Neural cell (in vitro differentiated cells): ENCODE results near the gene SF3B6. TPM values are rescaled to one million over a fixed set of nuclear protein-coding genes. Genes with fewer than 3 reads are reported as not detected.

ENCODE experiments used
- H2AFZ ChIP-seq: fragments of 200-600, 300-800 bp; sonication (generic), shearing (Covaris generic); 2 replicates; pipeline ENCODE4 v1.6.0; 2014; ENCODE audit warnings: low read depth, mild to moderate bottlenecking, antibody characterized with exemption, low read length, moderate library complexity
- H3F3A ChIP-seq: fragments of 200-600 bp; shearing (Covaris generic); 2 replicates; pipeline ENCODE4 v1.6.1; 2016; ENCODE audit warnings: mild to moderate bottlenecking, moderate library complexity, mixed read lengths, antibody characterized with exemption, low read length; ENCODE audit not compliant: insufficient read depth, poor library complexity, severe bottlenecking
- H3K27ac ChIP-seq: fragments of 200-600, 300-800 bp; sonication (generic), shearing (Covaris generic); 2 replicates; pipeline ENCODE4 v1.5.1; 2014; ENCODE audit warnings: mild to moderate bottlenecking, low read length, moderate library complexity
- H3K27me3 ChIP-seq: fragments of 300-800, 200-600 bp; sonication (generic), shearing (Covaris generic); 2 replicates; pipeline ENCODE4 v1.6.0; 2014; ENCODE audit warnings: mild to moderate bottlenecking, low read depth, low read length, moderate library complexity; ENCODE audit not compliant: insufficient read depth
- H3K36me3 ChIP-seq: fragments of 300-800, 200-600 bp; sonication (generic), shearing (Covaris generic); 2 replicates; pipeline ENCODE4 v1.5.1; 2014; ENCODE audit warnings: mild to moderate bottlenecking, antibody characterized with exemption, low read length, moderate library complexity; ENCODE audit not compliant: insufficient read depth
- H3K4me2 ChIP-seq: fragments of 300-800, 200-600 bp; sonication (generic), shearing (Covaris generic); 2 replicates; pipeline ENCODE4 v1.6.0; 2014; ENCODE audit warnings: mild to moderate bottlenecking, low read length
- H3K4me3 ChIP-seq: fragments of 300-800, 200-600 bp; sonication (generic), shearing (Covaris generic); 2 replicates; pipeline ENCODE4 v1.5.1; 2014; ENCODE audit warnings: mild to moderate bottlenecking, low read length, moderate library complexity
- H3K79me2 ChIP-seq: fragments of 200-600 bp; shearing (Covaris generic); replicated peaks from 2 replicates; pipeline ENCODE4 v1.6.0; 2014; ENCODE audit warnings: mild to moderate bottlenecking, low read length, moderate library complexity; ENCODE audit not compliant: insufficient read depth
- H3K9ac ChIP-seq: fragments of 300-800, 200-600 bp; sonication (generic), shearing (Covaris generic); 2 replicates; pipeline ENCODE4 v1.6.1; 2016; ENCODE audit warnings: mild to moderate bottlenecking, low read length, mixed read lengths
- H3K9me2 ChIP-seq: fragments of 200-600 bp; shearing (Covaris generic); 2 replicates; pipeline ENCODE4 v1.6.1; 2016; ENCODE audit warnings: mild to moderate bottlenecking, low read length, mixed read lengths; ENCODE audit not compliant: insufficient read depth
- H3K9me3 ChIP-seq: fragments of 200-600, 300-800 bp; sonication (generic), shearing (Covaris generic); 2 replicates; pipeline ENCODE4 v1.6.1; 2016; ENCODE audit warnings: mild to moderate bottlenecking, mixed run types, low read length, moderate library complexity, mixed read lengths
- H4K20me1 ChIP-seq: fragments of 200-600 bp; shearing (Covaris generic); 2 replicates; pipeline ENCODE4 v1.6.1; 2016; ENCODE audit warnings: mild to moderate bottlenecking, mixed run types; ENCODE audit not compliant: insufficient read depth
- CTCF ChIP-seq: fragments of 450-650 bp; IDR thresholded peaks from 2 replicates; pipeline ENCODE4 v1.5.1; 2014; ENCODE audit warnings: antibody characterized with exemption, mild to moderate bottlenecking, moderate library complexity; ENCODE audit not compliant: poor library complexity, severe bottlenecking
- EP300 ChIP-seq: fragments of 450-650 bp; conservative IDR thresholded peaks from 2 replicates; pipeline ENCODE4 v1.6.1; 2014; ENCODE audit warnings: antibody characterized with exemption, mild to moderate bottlenecking, moderate library complexity; ENCODE audit not compliant: poor library complexity, severe bottlenecking
- EZH2 ChIP-seq: fragments of 200-600, 300-800 bp; shearing (Covaris generic), sonication (generic); IDR thresholded peaks from 2 replicates; pipeline ENCODE4 v1.6.1; 2014; ENCODE audit warnings: antibody characterized with exemption, low read length, borderline replicate concordance, mild to moderate bottlenecking; ENCODE audit not compliant: insufficient read depth, poor library complexity, severe bottlenecking
- MXI1 ChIP-seq: fragments of 450-650 bp; conservative IDR thresholded peaks from 2 replicates; pipeline ENCODE4 v1.6.1; 2014; ENCODE audit warnings: antibody characterized with exemption, mild to moderate bottlenecking; ENCODE audit not compliant: poor library complexity, severe bottlenecking
- POLR2AphosphoS5 ChIP-seq: IDR thresholded peaks from 2 replicates; pipeline ENCODE4 v1.6.1; 2012
- RAD21 ChIP-seq: fragments of 450-650 bp; conservative IDR thresholded peaks from 2 replicates; pipeline ENCODE4 v1.6.1; 2014; ENCODE audit warnings: antibody characterized with exemption, mild to moderate bottlenecking, moderate library complexity
- REST ChIP-seq: IDR thresholded peaks from 2 replicates; pipeline ENCODE4 v1.6.1; 2012; ENCODE audit warnings: borderline replicate concordance
- SMC3 ChIP-seq: fragments of 450-650 bp; conservative IDR thresholded peaks from 2 replicates; pipeline ENCODE4 v1.6.1; 2014; ENCODE audit warnings: antibody characterized with exemption, mild to moderate bottlenecking, moderate library complexity; ENCODE audit not compliant: poor library complexity
- TAF1 ChIP-seq: IDR thresholded peaks from 2 replicates; pipeline ENCODE4 v1.6.1; 2012; ENCODE audit warnings: low read depth
- polyA plus RNA-seq: library from polyadenylated mRNA; depleted of rRNA; stranded (reverse); fragments of >200 nt; gene quantifications from 2 replicates; pipeline ENCODE4 v1.2.3, GENCODE V29; 2014

The SF3B6 gene
- polyA plus RNA-seq, 1 donor from 2014 or later: 442 TPM

GRCh38 chr2:24085200-24085489 lies 9.0 kb upstream of the SF3B6 start:
- no peak overlapping the region for H3K9ac ChIP-seq
- H3K9me2 ChIP-seq: no peaks in the 10 kb centered on the region
- no peaks in the 10 kb centered on the region for H3F3A ChIP-seq
- no peak overlapping the region for H3K4me2 ChIP-seq
- peak overlapping the region; percentile 56 for H3K4me3 ChIP-seq
- H2AFZ ChIP-seq: no peak overlapping the region
- no peak overlapping the region for H3K27ac ChIP-seq
- no peaks in the 10 kb centered on the region for H3K36me3 ChIP-seq
- H3K9me3 ChIP-seq: no peaks in the 10 kb centered on the region
- no peaks in the 10 kb centered on the region for H4K20me1 ChIP-seq
- no peaks in the 10 kb centered on the region for H3K27me3 ChIP-seq
- TF ChIP-seq EZH2 (no peak), SMC3 (no peak), MXI1 (no peak), POLR2AphosphoS5 (no peak), RAD21 (no peak), TAF1 (no peak), REST (no peak), CTCF (no peak), EP300 (no peak)
- no peaks in the 10 kb centered on the region for H3K79me2 ChIP-seq

GRCh38 chr2:24084386-24085199 lies 8.5 kb upstream of the SF3B6 start, which contains the start of gene TP53I3:
TSS of gene TP53I3 (minus strand) at chr2:24084834. CDS start at chr2:24084326, 508 bp downstream.
- H3K27ac ChIP-seq: no peak within 1 kb of the TSS
- peak within 1 kb of the TSS; percentile 33 for H2AFZ ChIP-seq
- H3K9ac ChIP-seq: peak within 1 kb of the TSS; percentile 44
- no peaks in the 10 kb centered on the region for H3K9me3 ChIP-seq
- H3K9me2 ChIP-seq: no peaks in the 10 kb centered on the region
- no peaks in the 10 kb centered on the region for H3K36me3 ChIP-seq
- TF ChIP-seq REST (no peak), TAF1 (no peak), SMC3 (peak; percentile 75), RAD21 (peak; percentile 69), EP300 (no peak), POLR2AphosphoS5 (no peak), EZH2 (no peak), CTCF (peak; percentile 87), MXI1 (peak; percentile 36)
- H4K20me1 ChIP-seq: no peaks in the 10 kb centered on the region
- H3K4me3 ChIP-seq: peak within 1 kb of the TSS; percentile 56
- H3K27me3 ChIP-seq: no peaks in the 10 kb centered on the region
- no peaks in the 10 kb centered on the region for H3F3A ChIP-seq
- no peak within 1 kb of the TSS for H3K4me2 ChIP-seq
- no peaks in the 10 kb centered on the region for H3K79me2 ChIP-seq
